Ovary (tissue), 9 donors: ENCODE data around the gene GAS2L3. TPM values are rescaled to one million over a fixed set of nuclear protein-coding genes. Genes with fewer than 3 reads are reported as not detected.

ENCODE experiments used
- DNase-seq, 5 donors: peaks; one replicate each; pipeline ENCODE4 v3.0.0-alpha.2; 2019 to 2020
- H3K27ac ChIP-seq, 2 donors: fragments of 200-600 bp; one replicate each; pipeline versions ENCODE4 v1.5.1 to v1.8.0; 2019 to 2022
- H3K27me3 ChIP-seq: fragments of 200-600 bp; one replicate; pipeline ENCODE4 v1.8.0; 2022
- H3K36me3 ChIP-seq: fragments of 200-600 bp; sonication (generic); one replicate; pipeline ENCODE4 v1.5.1; 2019
- H3K4me1 ChIP-seq: one replicate; pipeline ENCODE4 v1.8.1; 2013; ENCODE audit warnings: mild to moderate bottlenecking, moderate library complexity; ENCODE audit not compliant: insufficient read depth
- H3K4me3 ChIP-seq: fragments of 200-600 bp; sonication (generic); one replicate; pipeline ENCODE4 v1.5.1; 2017
- H3K9me3 ChIP-seq, 2 donors: fragments of 200-600 bp in 1 of 2; sonication (generic) in 1 of 2; one replicate each; pipeline versions ENCODE4 v1.5.1 to v1.8.1; 2013 to 2019; ENCODE audit warnings: mild to moderate bottlenecking in 1 of 2, moderate library complexity in 1 of 2
- CTCF ChIP-seq, 3 donors: fragments of 450-650 bp in 2 of 3; fragments of 200-600 bp in 1 of 3; IDR thresholded peaks; one replicate each; pipeline versions ENCODE4 v1.5.1 to v1.8.0; 2016 to 2022; ENCODE audit warnings: antibody characterized with exemption in 3 of 3, mild to moderate bottlenecking in 1 of 3
- EP300 ChIP-seq: sonication (generic); formaldehyde crosslinking; IDR thresholded peaks from one replicate; pipeline ENCODE4 v1.6.1; 2017; ENCODE audit warnings: antibody characterized with exemption
- POLR2A ChIP-seq: fragments of 450-650 bp; IDR thresholded peaks from one replicate; pipeline ENCODE4 v1.6.1; 2017; ENCODE audit warnings: antibody characterized with exemption, mild to moderate bottlenecking, moderate library complexity
- WGBS, 3 donors: extraction: QIAGEN DNeasy Blood & Tissue Kit in 1 of 3; methylation state at CpG; one replicate each; pipeline versions ENCODE4 v1.1.5 to v1.1.7; 2013 to 2017; 5-methylcytosine and 5-hydroxymethylcytosine counted together
- intact Hi-C, 4 donors: fragments of 100-400 bp; cut with DNase I; formaldehyde crosslinking; loops; one replicate each; pipeline versions ENCODE4 v1.11.0 to v1.15.1; 2022 to 2023
- polyA plus RNA-seq, 2 donors: library from polyadenylated mRNA; stranded (reverse); fragments of 200-250 nt in 1 of 2; fragments of 350-450 nt in 1 of 2; fragmentation: Illumina TruSeq in 1 of 2; extraction: RNeasy Lipid Tissue Mini Kit (QIAGEN cat#74804) in 1 of 2; gene quantifications; one replicate each; pipeline ENCODE4 v1.2.3, GENCODE V29; 2013 to 2014
- small RNA-seq: library from RNA; depleted of rRNA; stranded (forward); fragments of <200 nt; gene quantifications from one replicate; pipeline ENCODE3, GENCODE V24; 2016
- total RNA-seq, 7 donors: library from RNA; depleted of rRNA in 2 of 7; stranded (reverse); fragments of >200 nt in 2 of 7; fragmentation: NEBNext Ultra II Directional in 3 of 7; extraction: Animal tissue kit (Norgen Biotek cat#: 25700) in 3 of 7; gene quantifications; one replicate each; pipeline versions ENCODE4 v1.1.0 to v1.2.4, GENCODE V29; 2016 to 2023
- donor health status: DM: no; HTN: no; CAD: no; lungs with moderate emphysema.
- donor health status: DM: no; HTN: no; CAD: no.
- donor health status: Bipolar disorder and iron deficiency.
- donor health status: DM: yes; HTN: yes; CAD: no.
- donor health status: DM: no; HTN: no; CAD: no.
- donor health status: DM: yes; HTN: yes; CAD: no.

Gene GAS2L3
- total and polyA plus RNA-seq, 9 donors, result 1.0 to 4.9 (median 2.9) TPM

DNA sequence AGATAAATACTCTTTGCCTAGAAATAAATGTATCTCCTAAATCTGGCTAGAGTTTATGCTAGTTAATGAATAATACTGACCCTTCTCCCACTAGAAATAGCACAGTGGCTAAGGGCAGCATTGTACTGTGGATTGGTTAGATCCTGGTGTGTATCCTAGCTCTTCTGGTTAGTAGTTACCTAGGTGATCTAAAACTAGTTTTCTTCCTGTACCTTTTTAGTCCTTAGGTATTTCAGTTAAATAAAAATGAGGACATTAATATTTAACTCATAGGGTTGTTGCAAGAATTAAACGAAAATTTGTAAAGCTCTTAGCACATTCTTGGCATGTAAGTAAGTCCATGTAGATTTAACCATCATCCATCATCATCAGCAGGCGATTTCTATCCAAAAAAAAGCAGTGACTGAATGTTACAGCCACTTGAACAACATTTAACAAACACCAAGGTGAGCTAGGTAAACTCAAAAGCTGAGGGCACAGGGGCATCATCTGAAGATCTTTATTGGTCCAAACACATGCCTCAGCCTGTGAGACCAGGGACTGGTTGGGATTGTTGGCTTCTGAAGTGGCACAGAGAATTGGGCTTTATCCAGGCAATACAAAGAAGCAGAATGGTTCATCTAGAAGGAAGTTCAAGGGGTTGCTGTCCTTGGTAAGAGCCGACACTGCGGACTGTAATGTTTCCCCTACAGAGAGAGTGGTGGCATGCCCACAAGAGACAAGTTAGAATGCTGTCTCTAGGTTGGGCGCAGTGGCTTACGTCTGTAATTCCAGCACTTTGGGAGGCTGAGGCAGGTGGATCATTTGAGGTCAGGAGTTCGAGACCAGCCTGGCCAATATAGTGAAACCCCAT lies 100.8 kb downstream of the GAS2L3 start:
- TF ChIP-seq EP300, result no peak
- no peak for TF ChIP-seq CTCF (IDR thresholded peaks at IDR 0.05)
- no peak for TF ChIP-seq POLR2A
- Histone ChIP-seq H3K36me3 (no peaks in the 10 kb centered on the region), H3K4me3 (no peak overlapping the region), H3K4me1 (no peaks in the 10 kb centered on the region), H3K27ac (no peak overlapping the region), H3K27me3 (no peaks in the 10 kb centered on the region), H3K9me3 (no peaks in the 10 kb centered on the region)
- WGBS, 3 donors, result 63 to 80% (median 68%) methylated on average over 7 of the region's 7 CpGs
- intact Hi-C loops, result no loop called here
- no peak for DNase-seq

Small RNAs within 50 kb of the gene (small RNA-seq; reads per million reads assigned to genes)
- gene AC010200.2, result not detected

Other genes with a start within 250 kb of the GAS2L3 start
- gene SLC17A8, start 216.6 kb upstream of the GAS2L3 start, total RNA-seq, result under 1 TPM in 4 of 7 donors, not detected in 3; 0.08 to 0.45 (median 0.29) TPM
- gene SLC17A8, start 216.6 kb upstream of the GAS2L3 start, polyA plus RNA-seq, result under 1 TPM in 1 of 2 donors, not detected in 1; 0.11 TPM
- gene NR1H4, start 99.8 kb upstream of the GAS2L3 start, total RNA-seq, result 10 to 100 TPM in 5 of 7 donors, 1 to 10 TPM in 2; 8.8 to 26.2 (median 16.8) TPM
- 10 to 100 TPM in 1 of 2 donors, 1 to 10 TPM in 1; 9.1 to 15.2 TPM for gene NR1H4, start 99.8 kb upstream of the GAS2L3 start, polyA plus RNA-seq
- 10 to 100 TPM in 1 of 7 donors, 1 to 10 TPM in 6; 2.3 to 13.1 (median 7.4) TPM for gene ANO4, start 221.1 kb downstream of the GAS2L3 start, total RNA-seq
- gene ANO4, start 221.1 kb downstream of the GAS2L3 start, polyA plus RNA-seq, result 1 to 10 TPM; 1.8 to 4.1 TPM